ENCODE data around the gene REXO2.

DNA sequence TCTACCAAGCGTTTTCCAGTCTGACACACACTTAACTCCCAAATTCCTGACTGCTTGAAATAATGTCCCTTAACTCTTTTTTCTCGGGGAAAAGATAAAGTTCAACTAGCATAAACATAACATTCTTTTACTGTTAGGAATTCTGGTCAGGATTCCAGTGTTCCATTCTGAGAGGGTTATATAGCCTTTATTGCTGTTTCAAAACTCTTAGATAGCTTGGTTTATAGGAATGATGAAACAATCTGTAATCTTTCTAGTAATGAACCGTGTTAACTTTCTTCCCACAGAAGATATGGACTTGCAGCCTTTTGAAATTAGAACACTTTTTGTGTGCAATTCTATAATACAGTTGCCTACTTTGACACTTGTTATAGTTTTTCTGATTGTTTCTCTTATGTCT lies 8.6 kb downstream of the REXO2 start:
- TF ChIP-seq, protein P1, sequence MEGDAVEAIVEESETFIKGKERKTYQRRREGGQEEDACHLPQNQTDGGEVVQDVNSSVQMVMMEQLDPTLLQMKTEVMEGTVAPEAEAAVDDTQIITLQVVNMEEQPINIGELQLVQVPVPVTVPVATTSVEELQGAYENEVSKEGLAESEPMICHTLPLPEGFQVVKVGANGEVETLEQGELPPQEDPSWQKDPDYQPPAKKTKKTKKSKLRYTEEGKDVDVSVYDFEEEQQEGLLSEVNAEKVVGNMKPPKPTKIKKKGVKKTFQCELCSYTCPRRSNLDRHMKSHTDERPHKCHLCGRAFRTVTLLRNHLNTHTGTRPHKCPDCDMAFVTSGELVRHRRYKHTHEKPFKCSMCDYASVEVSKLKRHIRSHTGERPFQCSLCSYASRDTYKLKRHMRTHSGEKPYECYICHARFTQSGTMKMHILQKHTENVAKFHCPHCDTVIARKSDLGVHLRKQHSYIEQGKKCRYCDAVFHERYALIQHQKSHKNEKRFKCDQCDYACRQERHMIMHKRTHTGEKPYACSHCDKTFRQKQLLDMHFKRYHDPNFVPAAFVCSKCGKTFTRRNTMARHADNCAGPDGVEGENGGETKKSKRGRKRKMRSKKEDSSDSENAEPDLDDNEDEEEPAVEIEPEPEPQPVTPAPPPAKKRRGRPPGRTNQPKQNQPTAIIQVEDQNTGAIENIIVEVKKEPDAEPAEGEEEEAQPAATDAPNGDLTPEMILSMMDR (conservative IDR thresholded peaks at IDR 0.05): no peak
- no peak for TF ChIP-seq EZH2 (IDR thresholded peaks at IDR 0.05; ENCODE audit: low read depth)

Data from PC-9 (cell line).